Measurements from ENCODE around the gene FCER2.
A peak's percentile ranks its signal among the peaks of the same experiment; 100 is the strongest.

Gene FCER2

DNA sequence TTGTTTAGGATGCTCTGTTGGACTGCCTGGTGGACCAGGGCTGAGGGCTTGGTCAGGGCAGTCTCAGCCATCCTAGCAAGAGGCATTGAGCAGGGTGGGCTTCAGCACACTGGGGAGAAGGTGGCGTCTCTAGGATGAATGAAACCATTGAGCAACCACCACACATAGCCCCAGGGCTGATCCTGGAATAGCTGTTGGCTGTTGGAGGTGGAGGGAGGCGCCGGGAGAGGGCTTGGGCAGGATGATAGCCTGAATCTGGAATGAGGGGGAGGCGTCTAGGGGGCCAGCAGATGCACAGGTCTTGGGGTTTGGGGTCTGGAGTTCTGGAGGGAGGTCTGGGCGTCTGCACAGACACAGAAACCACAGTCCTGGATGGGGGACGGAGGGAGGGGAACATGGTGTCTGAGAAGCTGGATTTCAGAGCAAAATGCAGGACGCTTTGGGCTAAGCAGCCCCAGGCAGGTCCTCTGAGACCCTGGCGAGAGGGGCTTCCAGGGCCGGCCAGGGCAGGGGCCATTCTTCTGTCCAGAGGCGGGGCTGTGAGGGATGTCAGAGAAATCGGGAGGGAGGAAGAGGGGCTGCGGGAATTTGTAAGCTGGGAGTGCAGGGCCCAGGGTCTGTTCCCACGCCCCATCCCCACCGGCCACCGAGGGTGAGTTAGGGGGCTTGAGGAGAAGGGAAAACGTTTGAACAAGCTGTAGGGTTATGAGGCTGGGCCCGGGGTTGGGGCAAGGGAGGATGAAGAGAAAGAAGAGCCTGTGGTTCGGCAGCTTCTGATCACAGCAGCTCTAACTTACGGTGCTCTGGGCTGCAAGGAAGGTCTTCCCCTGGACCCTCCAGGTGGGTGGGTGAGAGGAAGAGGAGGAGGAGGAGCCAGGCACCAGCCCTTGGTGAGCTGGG, 16.1 kb downstream of the FCER2 start:
- H3K4me3 ChIP-seq (ENCODE audit: low read length): no peak overlapping the region
- TF ChIP-seq, protein P1, sequence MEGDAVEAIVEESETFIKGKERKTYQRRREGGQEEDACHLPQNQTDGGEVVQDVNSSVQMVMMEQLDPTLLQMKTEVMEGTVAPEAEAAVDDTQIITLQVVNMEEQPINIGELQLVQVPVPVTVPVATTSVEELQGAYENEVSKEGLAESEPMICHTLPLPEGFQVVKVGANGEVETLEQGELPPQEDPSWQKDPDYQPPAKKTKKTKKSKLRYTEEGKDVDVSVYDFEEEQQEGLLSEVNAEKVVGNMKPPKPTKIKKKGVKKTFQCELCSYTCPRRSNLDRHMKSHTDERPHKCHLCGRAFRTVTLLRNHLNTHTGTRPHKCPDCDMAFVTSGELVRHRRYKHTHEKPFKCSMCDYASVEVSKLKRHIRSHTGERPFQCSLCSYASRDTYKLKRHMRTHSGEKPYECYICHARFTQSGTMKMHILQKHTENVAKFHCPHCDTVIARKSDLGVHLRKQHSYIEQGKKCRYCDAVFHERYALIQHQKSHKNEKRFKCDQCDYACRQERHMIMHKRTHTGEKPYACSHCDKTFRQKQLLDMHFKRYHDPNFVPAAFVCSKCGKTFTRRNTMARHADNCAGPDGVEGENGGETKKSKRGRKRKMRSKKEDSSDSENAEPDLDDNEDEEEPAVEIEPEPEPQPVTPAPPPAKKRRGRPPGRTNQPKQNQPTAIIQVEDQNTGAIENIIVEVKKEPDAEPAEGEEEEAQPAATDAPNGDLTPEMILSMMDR (IDR thresholded peaks at IDR 0.05; ENCODE audit: insufficient read depth, low read depth, low read length, missing control alignments): no peak
- DNase-seq (ENCODE audit: low read depth): no peak

DNA sequence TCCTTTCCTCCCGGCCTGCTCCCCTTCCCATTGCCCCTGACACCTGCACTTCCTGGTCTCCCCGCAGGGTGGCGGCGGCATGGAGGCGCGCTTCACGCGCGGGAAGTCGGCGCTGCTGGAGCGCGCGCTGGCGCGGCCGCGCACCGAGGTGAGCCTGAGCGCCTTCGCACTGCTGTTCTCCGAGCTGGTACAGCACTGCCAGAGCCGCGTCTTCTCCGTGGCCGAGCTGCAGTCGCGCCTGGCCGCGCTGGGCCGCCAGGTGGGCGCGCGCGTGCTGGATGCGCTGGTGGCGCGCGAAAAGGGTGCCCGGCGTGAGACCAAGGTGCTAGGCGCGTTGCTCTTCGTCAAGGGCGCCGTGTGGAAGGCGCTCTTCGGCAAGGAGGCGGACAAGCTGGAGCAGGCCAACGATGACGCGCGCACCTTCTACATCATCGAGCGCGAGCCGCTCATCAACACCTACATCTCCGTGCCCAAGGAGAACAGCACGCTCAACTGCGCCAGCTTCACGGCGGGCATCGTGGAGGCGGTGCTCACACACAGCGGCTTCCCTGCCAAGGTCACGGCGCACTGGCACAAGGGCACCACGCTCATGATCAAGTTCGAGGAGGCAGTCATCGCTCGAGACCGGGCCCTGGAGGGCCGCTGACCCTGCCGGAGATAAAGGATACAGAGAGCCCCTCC, 19.6 kb downstream of the FCER2 start:
- TF ChIP-seq, protein P1 (IDR thresholded peaks at IDR 0.05; ENCODE audit: insufficient read depth, low read depth, low read length, missing control alignments): no peak
- H3K4me3 ChIP-seq (ENCODE audit: low read length): peak overlapping the region; percentile 84
- no peak for DNase-seq (ENCODE audit: low read depth)

DNA sequence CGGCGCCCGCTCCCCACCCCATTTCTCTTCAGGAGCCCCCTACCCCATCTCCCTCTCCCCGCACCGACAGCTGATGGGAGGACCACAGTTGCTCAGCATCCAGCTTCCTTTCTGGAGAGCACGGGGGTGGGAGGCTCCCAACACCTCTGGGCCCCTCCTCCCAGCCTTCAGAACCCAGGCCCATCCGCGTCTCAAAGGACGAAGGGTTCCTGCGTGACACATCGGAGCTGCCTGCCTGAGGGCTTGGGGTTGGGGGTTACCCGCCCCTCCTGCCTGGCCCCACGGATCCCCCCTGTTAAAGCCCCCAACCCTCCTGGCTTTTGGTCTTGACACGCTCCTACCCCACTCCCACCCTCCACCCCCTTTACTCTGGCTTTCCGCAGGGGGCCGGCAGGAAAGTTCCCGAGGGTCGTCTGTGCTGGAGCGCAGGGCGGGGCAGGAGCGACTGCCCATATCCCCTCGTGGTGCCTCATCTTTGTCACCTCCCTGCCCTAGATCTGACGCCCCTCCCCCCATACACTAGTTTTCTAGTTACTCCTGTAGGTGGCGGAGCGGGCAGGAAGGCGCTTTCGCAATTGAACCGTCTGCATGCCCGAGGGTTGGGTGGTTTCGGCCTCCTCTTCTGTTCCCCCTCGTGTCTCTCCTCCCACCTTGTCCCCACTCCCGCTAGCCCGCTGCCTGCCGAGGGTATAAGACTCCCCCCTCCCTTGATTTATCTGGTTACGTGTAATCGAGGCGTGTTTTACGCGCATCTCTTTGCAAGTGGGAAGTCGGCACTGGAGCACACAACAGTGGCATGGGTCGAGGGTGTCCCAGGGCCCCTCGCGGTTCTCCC, 20.4 kb downstream of the FCER2 start:
- TF ChIP-seq, protein P1 (IDR thresholded peaks at IDR 0.05; ENCODE audit: insufficient read depth, low read depth, low read length, missing control alignments): peak; percentile 71
- H3K4me3 ChIP-seq (ENCODE audit: low read length): peak overlapping the region; percentile 84
- DNase-seq (ENCODE audit: low read depth): peak; percentile 84

DNA sequence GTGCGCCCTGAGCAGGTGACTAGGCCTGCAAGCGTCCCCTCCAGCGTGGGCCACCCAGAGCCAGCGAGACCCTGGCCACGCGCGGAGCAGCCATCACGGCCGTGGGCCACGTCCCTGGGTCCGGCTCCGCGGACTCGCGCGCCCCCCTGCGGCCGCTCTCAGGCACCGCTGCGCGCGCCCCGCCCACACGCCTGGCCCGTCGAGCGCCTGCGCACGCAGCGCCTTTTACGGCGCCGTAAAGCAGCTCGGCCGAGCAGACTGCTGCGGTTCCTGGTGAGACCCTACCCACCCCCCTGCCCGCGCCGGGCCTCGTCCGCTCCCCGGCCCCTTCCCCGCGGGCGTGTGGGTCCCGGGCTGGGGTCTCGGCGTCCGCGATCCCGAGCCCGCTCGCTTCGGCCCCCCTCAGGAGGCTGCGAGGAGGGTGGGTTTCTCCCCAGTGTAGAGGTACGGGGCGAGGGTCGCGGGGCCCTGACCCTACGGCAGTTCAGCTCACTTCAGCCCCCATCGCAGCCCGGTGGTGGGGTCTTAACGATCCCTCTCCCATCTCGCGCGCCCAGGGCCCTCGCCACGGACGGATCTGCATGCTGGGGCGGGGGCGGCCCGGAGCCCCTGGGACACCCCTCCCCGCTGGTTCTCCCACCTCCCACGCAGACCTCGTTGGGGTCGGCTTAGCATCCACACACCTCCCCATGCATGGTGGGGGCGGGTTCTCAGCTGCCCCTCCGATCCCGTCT, 21.2 kb downstream of the FCER2 start, which contains the start of gene TRAPPC5:
TSS of gene TRAPPC5 (plus strand) at position 228 of the 734 bp plus-strand sequence. CDS start 1,421 bp downstream, outside the sequence.
- peak within 1 kb of the TSS; percentile 84 for H3K4me3 ChIP-seq (ENCODE audit: low read length)
- DNase-seq (ENCODE audit: low read depth): peak; percentile 83
- TF ChIP-seq, protein P1 (IDR thresholded peaks at IDR 0.05; ENCODE audit: insufficient read depth, low read depth, low read length, missing control alignments): peak; percentile 28

DNA sequence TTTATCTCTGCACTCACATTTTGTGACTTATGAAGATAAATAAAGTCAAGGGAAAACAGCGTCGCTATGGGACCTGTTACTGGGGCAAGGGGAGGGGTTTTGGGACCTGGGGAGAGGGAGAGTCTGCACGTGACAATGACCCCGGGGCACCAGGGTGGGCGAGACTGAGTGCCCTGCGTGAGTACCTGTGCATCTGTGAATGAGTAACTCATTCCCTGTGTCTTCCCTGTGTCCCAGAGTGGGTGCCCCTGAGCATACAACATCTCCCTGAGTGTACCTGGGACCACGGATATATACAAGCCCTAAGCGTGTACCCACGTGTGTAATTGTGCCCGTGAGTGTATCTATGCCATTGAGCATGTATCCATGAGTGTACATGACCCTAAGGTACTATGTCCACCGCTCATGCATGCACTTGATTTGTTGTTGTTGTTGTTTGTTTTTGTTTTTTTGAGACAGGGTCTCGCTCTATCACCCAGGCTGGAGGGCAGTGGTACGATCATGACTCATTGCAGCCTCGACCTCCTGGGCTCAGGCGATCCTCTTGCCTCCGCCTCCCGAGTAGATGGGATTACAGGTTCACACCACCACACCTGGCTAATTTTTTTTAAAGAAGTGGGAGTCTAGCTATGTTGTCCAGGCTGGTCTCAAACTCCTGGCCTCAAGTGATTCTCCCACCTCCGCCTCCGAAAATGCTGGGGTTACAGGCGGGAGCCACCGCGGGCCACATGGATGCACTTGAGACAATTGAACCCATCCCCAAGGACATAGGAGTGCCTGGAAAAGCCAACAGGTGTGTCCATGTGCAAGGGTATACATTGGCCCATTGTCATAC, 21.9 kb downstream of the FCER2 start:
- TF ChIP-seq, protein P1 (IDR thresholded peaks at IDR 0.05; ENCODE audit: insufficient read depth, low read depth, low read length, missing control alignments): no peak
- H3K4me3 ChIP-seq (ENCODE audit: low read length): peak overlapping the region; percentile 24
- DNase-seq (ENCODE audit: low read depth): no peak
